Osteocyte (in vitro differentiated cells): Measurements from ENCODE around the gene TMOD1. TPM values are rescaled to one million over a fixed set of nuclear protein-coding genes. Genes with fewer than 3 reads are reported as not detected.

Experiments used
- DNase-seq: peaks from one replicate; pipeline ENCODE4 v3.0.0; 2021; ENCODE audit warnings: mixed read lengths; ENCODE audit not compliant: unreplicated experiment; ENCODE audit errors: extremely low spot score
- H3K27ac Mint-ChIP-seq: one replicate; pipeline ENCODE4 v1.8.0; 2021; ENCODE audit warnings: mild to moderate bottlenecking, mixed read lengths; ENCODE audit not compliant: unreplicated experiment
- H3K27me3 Mint-ChIP-seq: one replicate; pipeline ENCODE4 v1.8.0; 2021; ENCODE audit warnings: mixed read lengths; ENCODE audit not compliant: unreplicated experiment
- H3K36me3 Mint-ChIP-seq: one replicate; pipeline ENCODE4 v1.8.0; 2021; ENCODE audit warnings: mixed read lengths; ENCODE audit not compliant: unreplicated experiment
- H3K4me1 Mint-ChIP-seq: one replicate; pipeline ENCODE4 v1.8.0; 2021; ENCODE audit warnings: mixed read lengths; ENCODE audit not compliant: unreplicated experiment
- H3K4me3 Mint-ChIP-seq: one replicate; pipeline ENCODE4 v1.8.0; 2021; ENCODE audit warnings: mild to moderate bottlenecking, moderate library complexity, mixed read lengths; ENCODE audit not compliant: unreplicated experiment
- H3K9me3 Mint-ChIP-seq: one replicate; pipeline ENCODE4 v1.8.0; 2021; ENCODE audit warnings: mixed read lengths; ENCODE audit not compliant: unreplicated experiment
- total RNA-seq: library from RNA; stranded (reverse); gene quantifications from 2 replicates; pipeline ENCODE4 v1.2.1, GENCODE V29; 2021
- TF ChIP-seq, protein P1 (sequence below): fragments of 200-600 bp; sonication (generic); IDR thresholded peaks from 2 replicates; pipeline ENCODE4 v1.5.0; 2021; ENCODE audit warnings: antibody characterized with exemption, mild to moderate bottlenecking, moderate library complexity

Gene TMOD1
- total RNA-seq, 1 donor from 2014 or later, result not detected

DNA sequence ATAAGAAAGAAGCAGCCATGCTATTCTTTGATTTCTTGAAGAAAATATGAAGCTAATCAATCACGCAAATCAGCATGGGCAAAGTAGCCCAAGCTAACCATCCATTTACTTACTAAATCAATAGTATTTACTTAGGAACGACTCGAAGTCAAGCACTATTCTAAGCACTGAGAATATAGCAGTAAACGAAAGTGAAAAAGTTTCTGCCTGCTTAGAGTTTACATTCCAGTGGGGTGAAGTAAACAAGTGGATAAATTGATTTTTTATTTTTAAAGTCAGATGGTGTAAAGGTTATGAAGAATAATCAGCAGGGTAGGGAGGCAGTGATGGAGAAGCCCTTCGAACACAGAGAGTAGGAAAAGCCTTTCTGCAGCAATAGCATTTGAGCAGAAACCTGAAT, 126.2 kb downstream of the TMOD1 start:
- no peaks in the 10 kb centered on the region for H3K27me3 Mint-ChIP-seq
- H3K27ac Mint-ChIP-seq, result no peak overlapping the region
- no peak overlapping the region for H3K4me3 Mint-ChIP-seq
- no peaks in the 10 kb centered on the region for H3K9me3 Mint-ChIP-seq
- no peak for DNase-seq
- H3K4me1 Mint-ChIP-seq, result peaks cover 10% of the 10 kb centered on the region
- peaks cover 8% of the 10 kb centered on the region for H3K36me3 Mint-ChIP-seq
- TF ChIP-seq, protein P1, sequence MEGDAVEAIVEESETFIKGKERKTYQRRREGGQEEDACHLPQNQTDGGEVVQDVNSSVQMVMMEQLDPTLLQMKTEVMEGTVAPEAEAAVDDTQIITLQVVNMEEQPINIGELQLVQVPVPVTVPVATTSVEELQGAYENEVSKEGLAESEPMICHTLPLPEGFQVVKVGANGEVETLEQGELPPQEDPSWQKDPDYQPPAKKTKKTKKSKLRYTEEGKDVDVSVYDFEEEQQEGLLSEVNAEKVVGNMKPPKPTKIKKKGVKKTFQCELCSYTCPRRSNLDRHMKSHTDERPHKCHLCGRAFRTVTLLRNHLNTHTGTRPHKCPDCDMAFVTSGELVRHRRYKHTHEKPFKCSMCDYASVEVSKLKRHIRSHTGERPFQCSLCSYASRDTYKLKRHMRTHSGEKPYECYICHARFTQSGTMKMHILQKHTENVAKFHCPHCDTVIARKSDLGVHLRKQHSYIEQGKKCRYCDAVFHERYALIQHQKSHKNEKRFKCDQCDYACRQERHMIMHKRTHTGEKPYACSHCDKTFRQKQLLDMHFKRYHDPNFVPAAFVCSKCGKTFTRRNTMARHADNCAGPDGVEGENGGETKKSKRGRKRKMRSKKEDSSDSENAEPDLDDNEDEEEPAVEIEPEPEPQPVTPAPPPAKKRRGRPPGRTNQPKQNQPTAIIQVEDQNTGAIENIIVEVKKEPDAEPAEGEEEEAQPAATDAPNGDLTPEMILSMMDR, result no peak

DNA sequence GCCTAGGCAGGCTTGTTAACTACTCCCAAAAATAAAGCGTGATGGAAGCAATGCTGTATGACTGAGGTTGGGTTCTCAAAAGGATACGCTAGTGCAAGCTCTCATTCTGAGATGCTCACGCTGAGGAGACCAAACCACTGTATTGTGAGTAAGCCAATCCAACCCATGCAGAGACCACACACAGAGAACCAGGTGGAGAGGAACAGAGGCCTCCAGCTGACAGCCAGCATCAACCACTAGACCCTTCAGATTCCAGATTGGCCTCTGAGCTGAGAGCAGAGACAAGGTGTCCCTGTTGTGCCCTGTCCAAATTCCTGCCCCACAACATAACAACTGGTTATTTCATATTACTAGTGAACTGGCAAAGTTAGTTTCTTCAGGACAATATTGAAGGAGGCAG, 127.2 kb downstream of the TMOD1 start:
- DNase-seq, result no peak
- H3K4me3 Mint-ChIP-seq, result no peak overlapping the region
- H3K9me3 Mint-ChIP-seq, result no peaks in the 10 kb centered on the region
- H3K4me1 Mint-ChIP-seq, result peaks cover 10% of the 10 kb centered on the region
- H3K36me3 Mint-ChIP-seq, result peaks cover 8% of the 10 kb centered on the region
- TF ChIP-seq, protein P1, result no peak
- H3K27ac Mint-ChIP-seq, result no peak overlapping the region
- no peaks in the 10 kb centered on the region for H3K27me3 Mint-ChIP-seq

DNA sequence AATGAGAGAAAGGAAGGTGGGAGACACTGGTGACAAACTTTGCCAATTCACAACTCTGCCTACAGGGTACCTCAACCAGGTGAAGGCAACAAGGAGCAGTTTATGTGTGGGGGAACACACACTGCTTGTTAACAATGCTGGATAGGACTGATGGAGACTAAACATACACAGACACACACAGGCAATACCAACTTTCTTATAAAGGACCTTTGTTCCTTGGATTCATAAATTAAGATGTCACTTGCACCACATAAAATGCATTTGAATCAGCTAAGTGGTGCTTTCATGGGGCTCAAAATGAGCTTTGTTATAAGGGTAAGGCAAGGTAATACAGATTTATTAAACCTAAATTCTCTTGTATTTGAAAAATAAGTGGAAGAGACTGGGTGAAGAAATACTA, 127.7 kb downstream of the TMOD1 start:
- no peak for DNase-seq
- H3K4me1 Mint-ChIP-seq, result peaks cover 10% of the 10 kb centered on the region
- no peaks in the 10 kb centered on the region for H3K27me3 Mint-ChIP-seq
- H3K36me3 Mint-ChIP-seq, result peaks cover 6% of the 10 kb centered on the region
- no peak overlapping the region for H3K4me3 Mint-ChIP-seq
- H3K9me3 Mint-ChIP-seq, result no peaks in the 10 kb centered on the region
- peak overlapping the region; percentile 14 for H3K27ac Mint-ChIP-seq
- TF ChIP-seq, protein P1, result no peak

DNA sequence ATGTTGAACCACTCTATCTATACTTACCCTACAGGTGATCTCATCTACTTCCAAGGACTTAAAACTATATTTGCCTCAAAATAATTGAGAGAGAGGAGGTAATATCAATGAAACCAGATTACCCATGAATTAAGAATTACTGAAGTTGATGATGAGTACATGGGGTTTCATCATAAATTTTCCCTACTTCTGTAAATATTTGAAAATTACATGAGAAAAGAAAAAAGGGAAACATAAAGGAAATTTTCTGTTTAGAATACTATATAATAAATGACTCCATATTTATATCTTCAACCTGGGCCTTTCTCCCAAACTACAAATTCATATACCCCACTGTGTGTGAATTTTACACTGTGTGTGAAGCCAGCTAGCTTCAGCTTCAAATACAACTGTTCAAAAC, 129.1 kb downstream of the TMOD1 start:
- TF ChIP-seq, protein P1, result no peak
- Mint-ChIP-seq H3K27ac (no peak overlapping the region), H3K4me1 (peaks cover 22% of the 10 kb centered on the region), H3K27me3 (no peaks in the 10 kb centered on the region), H3K36me3 (no peaks in the 10 kb centered on the region), H3K4me3 (no peak overlapping the region), H3K9me3 (no peaks in the 10 kb centered on the region)
- DNase-seq, result no peak

DNA sequence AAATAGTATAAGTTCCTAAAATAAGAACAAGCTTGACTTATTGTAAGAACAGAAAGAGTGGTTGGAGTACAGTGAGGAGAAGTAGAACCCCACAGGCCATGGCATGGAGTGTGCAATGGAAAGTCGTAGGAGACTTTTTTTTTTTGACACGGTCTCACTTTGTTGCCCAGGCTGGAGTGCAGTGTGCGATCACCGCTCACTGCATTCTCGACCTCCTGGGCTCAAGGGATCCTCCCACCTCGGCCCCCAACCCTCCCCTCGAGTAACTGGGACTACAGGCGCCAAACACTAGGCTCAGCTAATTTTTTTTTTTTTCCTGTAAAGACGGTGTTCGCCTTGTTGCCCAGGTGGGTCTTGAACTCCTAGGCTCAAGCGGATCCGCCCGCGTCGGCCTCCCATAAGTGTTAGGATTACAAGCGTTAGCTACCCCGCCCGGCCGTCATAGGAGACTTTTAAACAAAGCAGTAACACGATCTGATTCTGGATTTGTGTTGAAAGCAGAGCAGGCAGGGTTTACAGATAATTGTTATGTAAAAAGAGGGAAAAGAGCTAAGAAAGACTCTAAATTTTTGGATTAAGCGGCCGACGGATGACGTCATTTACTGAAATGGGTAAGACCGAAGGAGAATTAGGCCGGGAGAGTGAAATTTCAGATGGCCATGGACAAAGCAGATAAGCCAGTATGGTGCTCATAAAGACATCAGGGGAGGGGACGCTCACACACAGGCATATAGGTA, 130.9 kb downstream of the TMOD1 start:
- Mint-ChIP-seq H3K4me3 (peak overlapping the region; percentile 94), H3K27me3 (no peaks in the 10 kb centered on the region), H3K4me1 (peaks cover 32% of the 10 kb centered on the region), H3K36me3 (peaks cover 2% of the 10 kb centered on the region), H3K9me3 (no peaks in the 10 kb centered on the region), H3K27ac (peak overlapping the region; percentile 99)
- TF ChIP-seq, protein P1, result no peak
- DNase-seq, result no peak
